Thyroid gland (tissue), 4 donors: ENCODE results near the gene DIP2A.

ENCODE experiments used
- CTCF ChIP-seq, 6 experiments: fragments of 200-600 bp in 3 of 6; fragments of 450-650 bp in 3 of 6; sonication (generic) in 3 of 6; IDR thresholded peaks; one replicate each; pipeline ENCODE4 v1.5.1; 2016 to 2019; ENCODE audit warnings: antibody characterized with exemption in 6 of 6, mild to moderate bottlenecking in 2 of 6, inconsistent platforms in 1 of 6, moderate library complexity in 1 of 6
- POLR2A ChIP-seq, 2 donors: fragments of 450-650 bp; IDR thresholded peaks; one replicate each; pipeline ENCODE4 v1.6.1; 2017; ENCODE audit warnings: antibody characterized with exemption in 2 of 2, mild to moderate bottlenecking in 2 of 2, moderate library complexity in 1 of 2

GRCh38 chr21:46613391-46613790, 154.7 kb downstream of the DIP2A start:
- TF ChIP-seq POLR2A (IDR thresholded peaks at IDR 0.05): no peak
- TF ChIP-seq CTCF (IDR thresholded peaks at IDR 0.05): no peak
